OCI-LY7 (cell line): ENCODE data around the gene CCDC85A.

Experiments
- EZH2phosphoT487 ChIP-seq: fragments of 200-600 bp; sonication (generic); IDR thresholded peaks from 2 replicates; pipeline ENCODE4 v1.6.1; 2018; ENCODE audit warnings: low read depth, borderline replicate concordance, mild to moderate bottlenecking, mixed run types, antibody characterized with exemption, low read length, moderate library complexity, mixed read lengths
- TF ChIP-seq, protein P1 (sequence below): fragments of 200-600 bp; sonication (generic); conservative IDR thresholded peaks from 2 replicates; pipeline ENCODE4 v1.5.1; 2014; ENCODE audit warnings: mild to moderate bottlenecking, antibody characterized with exemption, low read length, moderate library complexity, mixed read lengths

- TF ChIP-seq, protein P1, sequence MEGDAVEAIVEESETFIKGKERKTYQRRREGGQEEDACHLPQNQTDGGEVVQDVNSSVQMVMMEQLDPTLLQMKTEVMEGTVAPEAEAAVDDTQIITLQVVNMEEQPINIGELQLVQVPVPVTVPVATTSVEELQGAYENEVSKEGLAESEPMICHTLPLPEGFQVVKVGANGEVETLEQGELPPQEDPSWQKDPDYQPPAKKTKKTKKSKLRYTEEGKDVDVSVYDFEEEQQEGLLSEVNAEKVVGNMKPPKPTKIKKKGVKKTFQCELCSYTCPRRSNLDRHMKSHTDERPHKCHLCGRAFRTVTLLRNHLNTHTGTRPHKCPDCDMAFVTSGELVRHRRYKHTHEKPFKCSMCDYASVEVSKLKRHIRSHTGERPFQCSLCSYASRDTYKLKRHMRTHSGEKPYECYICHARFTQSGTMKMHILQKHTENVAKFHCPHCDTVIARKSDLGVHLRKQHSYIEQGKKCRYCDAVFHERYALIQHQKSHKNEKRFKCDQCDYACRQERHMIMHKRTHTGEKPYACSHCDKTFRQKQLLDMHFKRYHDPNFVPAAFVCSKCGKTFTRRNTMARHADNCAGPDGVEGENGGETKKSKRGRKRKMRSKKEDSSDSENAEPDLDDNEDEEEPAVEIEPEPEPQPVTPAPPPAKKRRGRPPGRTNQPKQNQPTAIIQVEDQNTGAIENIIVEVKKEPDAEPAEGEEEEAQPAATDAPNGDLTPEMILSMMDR, result no peak
- TF ChIP-seq EZH2phosphoT487, result no peak
Measured at GRCh38 chr2:56182420-56182819, 1.4 kb upstream of the CCDC85A start.
